Breast epithelium (tissue), 4 donors: ENCODE data around the gene RFC2. TPM values are rescaled to one million over a fixed set of nuclear protein-coding genes. Genes with fewer than 3 reads are reported as not detected.

Experiments
- DNase-seq, 2 donors: peaks; one replicate each; pipeline ENCODE4 v3.0.0-alpha.2; 2019; ENCODE audit warnings: low spot score in 2 of 2
- H3K27ac ChIP-seq, 2 donors: fragments of 200-600 bp; sonication (generic) in 1 of 2; one replicate each; pipeline ENCODE4 v1.5.1; 2016 to 2019; ENCODE audit warnings: mild to moderate bottlenecking in 1 of 2
- H3K27me3 ChIP-seq, 2 donors: fragments of 200-600 bp; sonication (generic) in 1 of 2; one replicate each; pipeline versions ENCODE4 v1.5.1 to v1.6.0; 2017 to 2019; ENCODE audit warnings: control low read depth in 1 of 2, mild to moderate bottlenecking in 1 of 2
- H3K36me3 ChIP-seq: fragments of 200-600 bp; one replicate; pipeline ENCODE4 v1.5.1; 2019
- H3K4me1 ChIP-seq, 2 donors: fragments of 200-600 bp; sonication (generic); one replicate each; pipeline ENCODE4 v1.5.1; 2016 to 2019; ENCODE audit warnings: control low read depth in 1 of 2
- H3K4me3 ChIP-seq, 3 donors: fragments of 200-600 bp; sonication (generic); 1 replicate in 2 of 3; 2 replicates in 1 of 3; pipeline ENCODE4 v1.5.1; 2016 to 2019; ENCODE audit warnings: mild to moderate bottlenecking in 3 of 3, moderate library complexity in 2 of 3
- H3K9me3 ChIP-seq, 2 donors: fragments of 200-600 bp; sonication (generic) in 1 of 2; one replicate each; pipeline ENCODE4 v1.5.1; 2016 to 2019; ENCODE audit warnings: control low read depth in 1 of 2
- CTCF ChIP-seq, 3 donors: fragments of 450-650 bp; IDR thresholded peaks; one replicate each; pipeline ENCODE4 v1.5.1; 2016 to 2017; ENCODE audit warnings: antibody characterized with exemption in 3 of 3, mild to moderate bottlenecking in 3 of 3, moderate library complexity in 3 of 3
- POLR2A ChIP-seq: fragments of 450-650 bp; IDR thresholded peaks from one replicate; pipeline ENCODE4 v1.6.1; 2016; ENCODE audit warnings: antibody characterized with exemption, mild to moderate bottlenecking, moderate library complexity
- POLR2AphosphoS5 ChIP-seq, 3 donors: sonication (generic); formaldehyde crosslinking; IDR thresholded peaks; one replicate each; pipeline ENCODE4 v1.6.1; 2017; ENCODE audit warnings: antibody characterized with exemption in 3 of 3
- intact Hi-C: fragments of 100-400 bp; cut with DNase I; formaldehyde crosslinking; loops from one replicate; pipeline ENCODE4 v1.15.1; 2023; ENCODE audit warnings: low total_unique reads
- total RNA-seq, 3 donors: library from RNA; depleted of rRNA; stranded (reverse); fragments of >200 nt; gene quantifications; one replicate each; pipeline ENCODE4 v1.1.0, GENCODE V29; 2016

Gene RFC2
- total RNA-seq, result 10 to 100 TPM; 15.4 to 25.6 (median 17.1) TPM

DNA sequence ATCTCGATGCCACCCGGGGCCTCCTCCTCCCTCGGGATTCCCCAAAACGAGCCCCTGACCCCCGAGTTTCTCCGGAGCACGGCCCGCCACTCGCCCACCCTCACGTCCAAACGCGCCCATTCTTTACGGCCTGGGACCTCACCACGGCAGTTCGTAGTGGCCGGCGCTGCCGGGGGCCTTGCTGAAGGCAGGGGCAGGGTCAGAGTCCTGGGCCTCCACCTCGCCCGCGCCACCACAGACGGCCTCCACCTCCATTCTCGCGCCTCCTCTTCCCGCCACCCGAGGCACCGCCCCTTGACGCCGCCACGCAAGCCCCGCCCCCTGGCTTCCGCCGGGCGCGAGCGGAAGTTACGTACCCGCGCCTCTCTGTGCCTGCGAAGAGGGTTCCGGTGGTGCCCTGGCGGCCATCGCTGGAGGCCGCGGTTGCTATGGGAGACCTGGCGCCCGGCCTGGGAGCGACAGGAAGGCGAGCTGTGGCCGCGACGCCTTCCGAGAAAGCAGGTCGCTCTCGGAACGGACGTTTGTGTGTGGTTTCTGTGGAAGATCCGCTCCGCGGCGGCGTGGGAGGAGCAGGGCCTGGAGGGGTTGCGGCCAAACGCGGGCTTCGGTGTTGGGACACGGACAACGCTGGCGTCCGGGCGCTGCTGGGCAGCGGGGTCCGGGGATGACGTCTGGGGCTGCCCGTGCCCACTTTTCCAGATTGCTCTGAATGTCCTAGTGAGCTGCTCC is at the start of gene RFC2:
RFC2 (minus strand) TSS at position 271 of the 729 bp plus-strand sequence; CDS start at position 255, 16 bp downstream.
- H3K4me1 ChIP-seq, result peaks cover 0 to 6% of the 10 kb centered on the region in 2 donors
- peak; percentile 67 for TF ChIP-seq POLR2A
- TF ChIP-seq POLR2AphosphoS5 (IDR thresholded peaks at IDR 0.05), result peak; percentile 94 to 98 (median 97)
- peak; percentile 40 to 62 (median 54) for TF ChIP-seq CTCF (IDR thresholded peaks at IDR 0.05)
- peak within 1 kb of the TSS; percentile 78 to 81 (median 81) for H3K4me3 ChIP-seq
- no peaks in the 10 kb centered on the region for H3K27me3 ChIP-seq
- H3K27ac ChIP-seq, result peak within 1 kb of the TSS; percentile 97 to 99
- H3K36me3 ChIP-seq, result no peaks in the 10 kb centered on the region
- intact Hi-C loops, result loop anchor here (1.0 kb wide), 1 partner anchor 20 kb away; no protein-coding TSS in a partner anchor
- DNase-seq, result peak; percentile 95 to 97
- H3K9me3 ChIP-seq, result no peaks in the 10 kb centered on the region

DNA sequence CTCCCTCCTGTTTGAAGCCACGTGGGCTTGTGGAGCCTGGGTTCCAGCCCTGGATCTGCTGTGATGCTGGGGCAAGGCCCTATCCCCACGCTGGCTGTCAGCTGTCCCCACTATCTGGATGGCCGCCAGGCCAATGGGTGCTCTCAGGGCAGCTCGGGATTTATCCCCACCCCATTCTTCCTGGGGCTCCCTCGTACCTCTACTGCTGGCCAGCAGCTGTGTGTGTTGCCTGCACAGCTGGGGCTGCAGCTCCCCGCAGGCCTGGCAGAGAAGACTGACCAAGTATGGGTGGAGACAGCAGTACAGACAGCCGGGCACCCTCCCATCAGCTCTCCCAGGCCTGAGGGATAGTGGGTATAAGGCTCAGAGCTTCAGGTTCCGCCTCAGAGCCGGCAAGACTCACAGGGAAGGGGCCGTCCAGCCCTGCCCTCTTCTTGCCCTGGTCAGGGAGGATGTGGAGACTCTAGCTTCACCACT is 48.6 kb upstream of the RFC2 start:
- intact Hi-C loops, result no loop called here
- no peaks in the 10 kb centered on the region for H3K9me3 ChIP-seq
- DNase-seq, result no peak
- H3K27ac ChIP-seq, result no peak overlapping the region
- H3K4me1 ChIP-seq, result peaks cover 6 to 13% of the 10 kb centered on the region in 2 donors
- TF ChIP-seq POLR2A (no peak), POLR2AphosphoS5 (IDR thresholded peaks at IDR 0.05) (no peak), CTCF (IDR thresholded peaks at IDR 0.05) (no peak)
- no peaks in the 10 kb centered on the region for H3K27me3 ChIP-seq
- H3K36me3 ChIP-seq, result no peaks in the 10 kb centered on the region
- no peak overlapping the region for H3K4me3 ChIP-seq

DNA sequence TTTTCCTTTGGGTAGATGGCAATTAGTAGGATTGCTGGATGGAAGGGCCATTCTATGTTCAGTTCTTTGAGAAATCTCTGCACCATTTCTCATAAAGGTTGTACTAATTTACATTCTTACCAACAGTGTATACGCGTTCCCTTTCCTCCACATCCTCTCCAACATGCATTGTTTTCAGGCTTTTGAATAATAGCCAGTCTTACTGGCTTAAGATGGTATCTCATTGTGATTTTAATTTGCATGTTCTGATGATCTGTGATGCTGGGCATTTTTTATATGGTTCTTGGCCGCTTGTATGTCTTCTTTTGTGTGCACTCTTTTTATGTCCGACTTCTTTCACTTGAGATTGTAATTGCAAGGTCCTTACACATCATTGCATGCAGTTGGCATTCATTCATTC is 46.7 kb upstream of the RFC2 start:
- no peak overlapping the region for H3K27ac ChIP-seq
- H3K4me3 ChIP-seq, result no peak overlapping the region
- H3K36me3 ChIP-seq, result no peaks in the 10 kb centered on the region
- no peaks in the 10 kb centered on the region for H3K4me1 ChIP-seq
- DNase-seq, result no peak
- no peaks in the 10 kb centered on the region for H3K27me3 ChIP-seq
- no peaks in the 10 kb centered on the region for H3K9me3 ChIP-seq
- TF ChIP-seq POLR2A, result no peak
- TF ChIP-seq POLR2AphosphoS5 (IDR thresholded peaks at IDR 0.05), result no peak
- no peak for TF ChIP-seq CTCF (IDR thresholded peaks at IDR 0.05)
- intact Hi-C loops, result no loop called here

- Histone ChIP-seq H3K9me3 (no peaks in the 10 kb centered on the region), H3K36me3 (no peaks in the 10 kb centered on the region), H3K27me3 (no peaks in the 10 kb centered on the region), H3K4me3 (no peak overlapping the region), H3K4me1 (no peaks in the 10 kb centered on the region), H3K27ac (no peak overlapping the region)
- intact Hi-C loops, result no loop called here
- no peak for DNase-seq
- TF ChIP-seq CTCF (IDR thresholded peaks at IDR 0.05) (no peak), POLR2A (no peak), POLR2AphosphoS5 (IDR thresholded peaks at IDR 0.05) (no peak)
Measured at GRCh38 chr7:74299401-74299800, 45.2 kb upstream of the RFC2 start.

GRCh38 chr7:74297516-74298233 is 43.5 kb upstream of the RFC2 start:
- no peaks in the 10 kb centered on the region for H3K9me3 ChIP-seq
- H3K27me3 ChIP-seq, result no peaks in the 10 kb centered on the region
- no peaks in the 10 kb centered on the region for H3K36me3 ChIP-seq
- H3K27ac ChIP-seq, result no peak overlapping the region
- H3K4me1 ChIP-seq, result no peaks in the 10 kb centered on the region
- DNase-seq, result no peak
- intact Hi-C loops, result no loop called here
- H3K4me3 ChIP-seq, result no peak overlapping the region
- no peak for TF ChIP-seq POLR2A
- no peak for TF ChIP-seq POLR2AphosphoS5 (IDR thresholded peaks at IDR 0.05)
- no peak for TF ChIP-seq CTCF (IDR thresholded peaks at IDR 0.05)
